ENCODE measurements around the gene GLDC. TPM values are rescaled to one million over a fixed set of nuclear protein-coding genes. Genes with fewer than 3 reads are reported as not detected.
A peak's percentile ranks its signal among the peaks of the same experiment; 100 is the strongest.

Gene GLDC
- total RNA-seq, 1 donor from 2014 or later, result 8.9 TPM

GRCh38 chr9:6562201-6562600 lies 83.3 kb downstream of the GLDC start:
- Histone ChIP-seq H3K27ac (ENCODE audit: low read depth, low read length) (no peak overlapping the region), H3K27me3 (ENCODE audit: insufficient read depth, low read length) (no peaks in the 10 kb centered on the region), H3K36me3 (ENCODE audit: insufficient read depth, low read length) (no peaks in the 10 kb centered on the region), H3K79me2 (ENCODE audit: insufficient read depth, low read length) (no peaks in the 10 kb centered on the region), H3K4me2 (ENCODE audit: low read length) (no peak overlapping the region), H3K4me1 (ENCODE audit: insufficient read depth, low read length) (peaks cover 19% of the 10 kb centered on the region), H3K9ac (ENCODE audit: low read length) (no peak overlapping the region), H3K4me3 (ENCODE audit: insufficient read depth, low read depth, low read length) (no peak overlapping the region), H3K9me3 (ENCODE audit: insufficient read depth, low read depth, low read length) (no peaks in the 10 kb centered on the region), H4K20me1 (ENCODE audit: insufficient read depth, low read length) (no peaks in the 10 kb centered on the region), H2AFZ (ENCODE audit: low read depth, low read length) (no peak overlapping the region)
- no peak for FAIRE-seq
- Mint-ChIP-seq H3K4me1 (ENCODE audit: low read depth, unreplicated experiment) (peaks cover 14% of the 10 kb centered on the region), H3K4me3 (ENCODE audit: unreplicated experiment) (no peak overlapping the region), H3K27me3 (ENCODE audit: low read depth, unreplicated experiment) (no peaks in the 10 kb centered on the region), H3K36me3 (ENCODE audit: low read depth, unreplicated experiment) (no peaks in the 10 kb centered on the region), H3K9me3 (ENCODE audit: unreplicated experiment) (no peaks in the 10 kb centered on the region), H3K27ac (ENCODE audit: unreplicated experiment) (no peak overlapping the region)
- no peak for DNase-seq (ENCODE audit: low read depth)
- TF ChIP-seq CTCF (IDR thresholded peaks at IDR 0.05; ENCODE audit: insufficient read depth, low read depth, low read length) (no peak), EZH2 (IDR thresholded peaks at IDR 0.05; ENCODE audit: insufficient read depth, low read length) (no peak)

GRCh38 chr9:6557883-6558616 lies 87.5 kb downstream of the GLDC start:
- H3K27ac Mint-ChIP-seq (ENCODE audit: unreplicated experiment), result no peak overlapping the region
- peak overlapping the region; percentile 50 for H2AFZ ChIP-seq (ENCODE audit: low read depth, low read length)
- no peaks in the 10 kb centered on the region for H3K9me3 ChIP-seq (ENCODE audit: insufficient read depth, low read depth, low read length)
- FAIRE-seq (no peak), DNase-seq (ENCODE audit: low read depth) (no peak)
- no peak overlapping the region for H3K4me3 Mint-ChIP-seq (ENCODE audit: unreplicated experiment)
- H3K9ac ChIP-seq (ENCODE audit: low read length), result no peak overlapping the region
- H3K4me2 ChIP-seq (ENCODE audit: low read length), result peak overlapping the region; percentile 17
- H3K36me3 Mint-ChIP-seq (ENCODE audit: low read depth, unreplicated experiment), result no peaks in the 10 kb centered on the region
- H3K9me3 Mint-ChIP-seq (ENCODE audit: unreplicated experiment), result no peaks in the 10 kb centered on the region
- peaks cover 11% of the 10 kb centered on the region for H3K4me1 ChIP-seq (ENCODE audit: insufficient read depth, low read length)
- H3K27me3 Mint-ChIP-seq (ENCODE audit: low read depth, unreplicated experiment), result no peaks in the 10 kb centered on the region
- no peaks in the 10 kb centered on the region for H3K27me3 ChIP-seq (ENCODE audit: insufficient read depth, low read length)
- no peaks in the 10 kb centered on the region for H4K20me1 ChIP-seq (ENCODE audit: insufficient read depth, low read length)
- H3K79me2 ChIP-seq (ENCODE audit: insufficient read depth, low read length), result no peaks in the 10 kb centered on the region
- no peak overlapping the region for H3K27ac ChIP-seq (ENCODE audit: low read depth, low read length)
- peaks cover under 1% of the 10 kb centered on the region for H3K4me1 Mint-ChIP-seq (ENCODE audit: low read depth, unreplicated experiment)
- H3K36me3 ChIP-seq (ENCODE audit: insufficient read depth, low read length), result no peaks in the 10 kb centered on the region
- no peak for TF ChIP-seq CTCF (IDR thresholded peaks at IDR 0.05; ENCODE audit: insufficient read depth, low read depth, low read length)
- no peak for TF ChIP-seq EZH2 (IDR thresholded peaks at IDR 0.05; ENCODE audit: insufficient read depth, low read length)
- H3K4me3 ChIP-seq (ENCODE audit: insufficient read depth, low read depth, low read length), result no peak overlapping the region

- TF ChIP-seq CTCF (IDR thresholded peaks at IDR 0.05; ENCODE audit: insufficient read depth, low read depth, low read length) (no peak), EZH2 (IDR thresholded peaks at IDR 0.05; ENCODE audit: insufficient read depth, low read length) (no peak)
- Histone ChIP-seq H3K36me3 (ENCODE audit: insufficient read depth, low read length) (no peaks in the 10 kb centered on the region), H4K20me1 (ENCODE audit: insufficient read depth, low read length) (no peaks in the 10 kb centered on the region), H3K9ac (ENCODE audit: low read length) (no peak overlapping the region), H3K79me2 (ENCODE audit: insufficient read depth, low read length) (no peaks in the 10 kb centered on the region), H3K4me3 (ENCODE audit: insufficient read depth, low read depth, low read length) (no peak overlapping the region), H3K9me3 (ENCODE audit: insufficient read depth, low read depth, low read length) (no peaks in the 10 kb centered on the region), H2AFZ (ENCODE audit: low read depth, low read length) (no peak overlapping the region), H3K4me1 (ENCODE audit: insufficient read depth, low read length) (peaks cover 27% of the 10 kb centered on the region), H3K27ac (ENCODE audit: low read depth, low read length) (no peak overlapping the region), H3K4me2 (ENCODE audit: low read length) (no peak overlapping the region), H3K27me3 (ENCODE audit: insufficient read depth, low read length) (no peaks in the 10 kb centered on the region)
- FAIRE-seq, result no peak
- no peaks in the 10 kb centered on the region for H3K36me3 Mint-ChIP-seq (ENCODE audit: low read depth, unreplicated experiment)
- H3K27me3 Mint-ChIP-seq (ENCODE audit: low read depth, unreplicated experiment), result no peaks in the 10 kb centered on the region
- no peak for DNase-seq (ENCODE audit: low read depth)
- H3K9me3 Mint-ChIP-seq (ENCODE audit: unreplicated experiment), result no peaks in the 10 kb centered on the region
- no peak overlapping the region for H3K4me3 Mint-ChIP-seq (ENCODE audit: unreplicated experiment)
- no peak overlapping the region for H3K27ac Mint-ChIP-seq (ENCODE audit: unreplicated experiment)
- H3K4me1 Mint-ChIP-seq (ENCODE audit: low read depth, unreplicated experiment), result peaks cover 12% of the 10 kb centered on the region
Observed at GRCh38 chr9:6553866-6554265, 91.7 kb downstream of the GLDC start.
